HG03565 (cell line): ENCODE measurements around the gene MPZL3.

Experiments
- ATAC-seq: cut with Tn5 transposase; IDR thresholded peaks from one replicate; pipeline ENCODE4 v1.9.1; 2021; ENCODE audit warnings: mild to moderate bottlenecking, moderate library complexity; ENCODE audit not compliant: unreplicated experiment

Gene MPZL3

GRCh38 chr11:118214210-118214914 lies 37.8 kb downstream of the MPZL3 start:
- ATAC-seq: no peak

- ATAC-seq: no peak
Measured at GRCh38 chr11:118213781-118214180, 38.4 kb downstream of the MPZL3 start.

GRCh38 chr11:118213201-118213600 lies 39.0 kb downstream of the MPZL3 start:
- no peak for ATAC-seq

- ATAC-seq: no peak
Measured at GRCh38 chr11:118212781-118213191, 39.4 kb downstream of the MPZL3 start.

DNA sequence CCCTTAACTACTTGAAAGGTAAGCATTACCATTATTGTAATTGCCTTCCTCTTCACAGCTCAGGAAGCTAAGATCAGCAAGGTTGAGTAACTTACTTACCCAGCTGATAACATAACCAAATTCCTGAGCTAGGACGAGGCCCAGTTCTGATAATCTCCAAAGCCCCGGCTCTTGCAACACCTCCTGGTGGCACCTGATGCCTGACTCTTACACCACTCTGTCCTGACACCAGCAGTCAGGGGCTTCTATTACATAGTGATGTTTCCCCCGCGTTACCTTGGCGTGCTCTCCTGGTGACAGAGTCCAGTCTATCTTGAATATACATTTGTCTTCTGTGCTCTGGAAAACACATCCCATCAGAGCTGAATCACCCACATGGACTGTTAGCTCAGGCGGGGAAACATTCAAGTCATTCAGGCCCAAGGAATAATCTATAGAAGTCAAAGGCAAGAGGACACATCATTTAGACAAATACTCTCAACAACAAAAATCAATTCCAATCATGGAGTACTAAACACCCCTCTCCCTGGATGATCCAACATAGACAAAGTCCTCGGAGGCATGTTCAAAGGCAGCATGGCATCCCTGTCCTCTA lies 39.9 kb downstream of the MPZL3 start:
- no peak for ATAC-seq

GRCh38 chr11:118211006-118211405 lies 41.2 kb downstream of the MPZL3 start:
- no peak for ATAC-seq

DNA sequence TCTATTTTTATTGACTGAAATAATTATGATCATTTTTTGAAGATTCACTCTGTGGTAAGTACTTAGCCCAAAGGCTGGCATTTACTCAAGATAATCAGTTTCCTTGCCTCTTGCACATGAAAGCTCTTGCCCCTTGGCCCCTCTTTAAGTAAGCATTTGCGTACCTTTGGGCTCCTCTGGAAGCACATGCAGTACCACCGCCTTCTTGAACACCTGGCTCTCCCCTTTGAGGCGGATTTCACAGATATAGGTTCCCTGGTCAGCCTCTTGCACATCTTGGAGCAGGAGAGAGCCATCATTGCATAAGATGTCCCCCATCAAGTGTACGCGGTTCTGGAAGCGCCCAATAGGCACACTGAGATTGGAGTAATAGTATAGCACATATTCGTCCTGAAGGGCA lies 41.8 kb downstream of the MPZL3 start:
- no peak for ATAC-seq

DNA sequence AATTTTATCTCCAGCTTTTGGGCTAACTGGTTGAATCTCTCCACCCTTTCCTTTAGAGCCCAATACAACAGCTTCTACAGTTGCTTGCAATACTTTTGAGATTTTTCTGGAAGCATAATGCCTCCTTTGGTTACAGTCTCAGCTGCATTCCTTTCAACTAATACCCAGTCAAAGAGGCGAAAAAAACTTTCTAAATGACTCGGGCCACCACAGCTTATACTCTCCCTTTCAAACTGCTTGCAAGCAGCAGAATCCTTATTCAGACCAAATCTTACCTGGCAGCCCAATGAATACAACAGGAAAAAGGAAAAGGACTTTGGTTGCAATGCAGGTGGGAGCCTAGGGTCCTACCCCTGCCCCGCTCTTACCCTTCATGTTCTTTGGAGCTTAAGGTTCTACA lies 43.1 kb downstream of the MPZL3 start:
- no peak for ATAC-seq

GRCh38 chr11:118207079-118207478 lies 45.1 kb downstream of the MPZL3 start:
- ATAC-seq: no peak

DNA sequence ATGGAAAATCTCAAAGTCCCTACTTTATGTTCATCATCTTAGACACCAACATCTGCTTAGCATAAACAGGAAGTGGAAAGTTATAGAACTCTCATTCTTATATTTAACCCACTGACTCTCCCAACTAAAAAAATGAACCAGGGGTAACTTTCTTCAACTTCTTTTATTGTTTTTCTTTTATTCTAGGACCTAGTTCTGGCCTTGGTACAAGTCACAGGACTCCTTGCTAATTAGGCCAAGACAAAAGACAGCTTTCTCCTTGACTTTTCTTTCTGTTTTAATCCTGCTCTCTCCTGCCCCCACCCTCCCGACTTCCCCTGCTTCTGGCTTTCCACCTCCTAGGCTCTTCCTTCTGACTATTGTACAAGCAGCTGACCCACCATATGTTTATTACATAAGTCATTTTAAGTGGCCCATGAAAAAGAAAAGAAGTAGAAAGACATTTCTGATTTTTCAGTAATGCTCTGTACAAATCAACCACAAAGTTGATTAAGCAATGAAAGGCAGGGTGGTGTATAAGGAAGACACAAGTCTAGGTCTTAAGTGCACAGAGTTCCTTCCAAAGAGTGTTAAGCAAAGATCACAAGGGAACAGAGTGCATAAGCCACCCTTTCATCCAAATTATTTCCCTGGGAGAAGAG lies 45.7 kb downstream of the MPZL3 start:
- ATAC-seq: no peak

GRCh38 chr11:118205606-118206378 lies 46.4 kb downstream of the MPZL3 start:
- ATAC-seq: no peak

DNA sequence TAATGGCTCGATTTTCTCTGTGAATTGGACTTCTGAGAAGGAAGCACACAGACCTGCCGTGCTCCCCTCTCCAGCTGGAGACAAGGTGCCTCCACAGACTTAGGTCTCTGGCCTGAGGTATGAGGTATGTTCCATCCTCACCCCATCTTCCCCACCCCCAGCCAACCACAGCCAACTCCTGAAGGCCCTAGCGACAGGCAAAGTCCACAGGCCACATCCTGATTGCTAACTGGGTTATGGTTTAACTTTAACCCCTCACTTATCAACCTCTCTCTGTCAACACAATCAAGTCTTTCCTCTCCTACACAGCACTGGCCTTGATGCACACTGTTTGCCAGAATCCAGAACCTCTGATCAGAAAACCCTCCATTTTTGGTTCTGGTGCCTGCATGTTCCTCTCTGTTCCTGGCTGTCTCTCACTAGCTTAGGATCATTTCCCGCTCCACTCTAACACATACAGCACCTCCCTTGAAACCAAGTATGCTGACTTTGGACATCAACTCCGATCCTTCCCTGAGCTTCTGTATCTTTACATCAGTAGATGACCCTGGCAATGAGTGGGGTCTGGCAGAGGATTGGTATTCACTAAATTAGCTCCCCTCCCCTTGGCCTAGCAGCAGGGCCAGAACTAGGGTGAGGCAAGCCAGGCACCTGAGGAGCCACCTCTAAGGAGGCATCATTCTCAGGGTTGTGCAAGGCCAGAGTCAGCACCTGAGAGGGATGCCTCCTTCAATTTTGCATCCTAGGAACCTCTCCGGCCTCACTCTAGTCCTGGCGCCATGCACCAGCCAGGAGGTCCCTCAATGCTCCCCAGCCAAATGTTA lies 49.4 kb downstream of the MPZL3 start:
- no peak for ATAC-seq

DNA sequence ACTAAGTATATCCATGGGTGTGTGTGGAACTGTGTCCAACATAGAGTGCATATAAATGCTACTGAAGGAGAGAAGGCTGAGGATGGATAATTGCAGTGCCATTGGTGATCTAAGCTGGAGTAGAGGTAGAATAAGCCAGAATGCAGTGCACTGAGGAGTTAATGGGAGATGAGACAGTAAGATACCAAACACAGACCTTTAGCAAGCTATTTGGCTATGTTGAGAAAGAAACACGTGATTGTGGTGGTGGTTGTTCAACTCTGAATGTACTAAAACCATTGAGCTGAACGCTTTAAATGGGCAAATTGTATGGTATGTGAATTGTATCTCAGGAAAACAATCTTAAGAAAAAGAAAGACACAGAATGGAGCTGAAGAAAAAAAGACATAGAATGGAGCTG lies 50.2 kb downstream of the MPZL3 start:
- ATAC-seq: no peak

- ATAC-seq: no peak
Measured at GRCh38 chr11:118200901-118201680, 51.1 kb downstream of the MPZL3 start.

GRCh38 chr11:118200497-118200896 lies 51.7 kb downstream of the MPZL3 start:
- no peak for ATAC-seq

DNA sequence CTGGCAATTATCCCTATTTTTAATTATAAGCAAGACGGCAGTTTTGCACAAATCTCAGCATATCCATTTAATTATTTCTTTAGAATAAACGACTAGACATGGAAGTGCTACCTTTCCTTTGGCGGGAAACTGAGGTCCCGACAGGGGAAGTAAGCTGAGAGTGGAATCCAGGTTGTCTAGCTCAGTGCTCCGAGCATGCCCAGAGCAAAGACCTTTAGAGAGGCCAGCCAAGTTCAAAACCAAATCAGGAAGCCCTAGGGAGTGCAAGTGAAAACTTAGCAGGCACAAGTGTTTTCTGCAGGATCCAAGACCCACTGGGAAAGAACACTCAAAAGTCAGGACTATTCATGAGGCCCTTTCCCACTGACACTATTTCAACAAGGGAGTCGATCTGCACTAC lies 53.0 kb downstream of the MPZL3 start:
- ATAC-seq: no peak

DNA sequence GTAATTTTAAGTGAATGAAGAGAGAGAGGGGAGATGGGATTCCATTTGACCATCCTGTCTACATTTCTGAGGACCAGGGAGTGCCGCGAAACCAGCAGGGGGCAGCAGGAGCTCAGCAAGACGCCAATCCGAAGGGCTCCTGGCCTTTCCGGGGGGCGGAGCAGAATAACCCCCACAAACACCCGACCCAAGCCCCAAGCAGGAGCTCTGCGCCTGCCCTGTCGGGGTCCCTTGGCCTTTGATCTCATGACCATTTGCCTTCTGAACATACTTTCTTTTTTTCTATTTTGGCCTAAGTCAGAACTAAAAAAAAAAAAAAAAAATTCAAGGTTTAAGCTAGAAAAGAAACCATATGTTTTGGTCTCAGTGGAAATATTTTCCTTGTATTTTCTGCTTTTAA lies 53.8 kb downstream of the MPZL3 start:
- no peak for ATAC-seq

- ATAC-seq: no peak
Measured at GRCh38 chr11:118194835-118195627, 57.1 kb downstream of the MPZL3 start.

DNA sequence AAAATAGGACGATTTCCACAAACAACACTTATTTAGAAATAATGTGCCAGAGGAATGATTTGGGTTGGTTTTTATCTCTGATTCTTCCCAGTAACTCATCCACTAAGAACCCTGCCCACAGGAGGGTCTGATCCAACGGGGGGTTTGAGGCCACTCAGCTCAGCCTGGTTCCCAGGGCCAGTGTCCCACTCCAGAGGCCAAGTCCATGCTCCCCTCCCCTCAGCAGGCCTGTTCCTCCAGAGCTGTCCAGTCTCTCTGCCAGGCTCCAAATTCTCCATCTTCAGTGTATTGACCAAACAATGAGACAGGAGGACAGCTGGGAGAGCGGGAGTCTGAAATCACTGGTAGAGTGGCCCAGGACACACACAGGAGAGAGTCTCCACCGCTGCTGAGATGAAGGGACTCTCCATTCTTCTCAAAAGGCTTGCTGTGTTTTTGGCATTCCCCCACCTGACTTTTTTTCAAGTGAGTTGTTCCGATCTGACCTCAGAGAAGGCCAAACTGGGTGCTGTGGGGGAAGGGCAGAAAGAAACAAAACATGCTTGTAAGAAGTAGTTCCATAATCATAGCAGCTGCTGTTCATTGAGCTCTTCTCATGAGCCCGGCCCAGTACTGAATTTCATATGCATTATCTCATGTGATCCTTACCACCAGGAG lies 58.1 kb downstream of the MPZL3 start:
- ATAC-seq: no peak
